ENCODE measurements around the gene TSC22D4.

DNA sequence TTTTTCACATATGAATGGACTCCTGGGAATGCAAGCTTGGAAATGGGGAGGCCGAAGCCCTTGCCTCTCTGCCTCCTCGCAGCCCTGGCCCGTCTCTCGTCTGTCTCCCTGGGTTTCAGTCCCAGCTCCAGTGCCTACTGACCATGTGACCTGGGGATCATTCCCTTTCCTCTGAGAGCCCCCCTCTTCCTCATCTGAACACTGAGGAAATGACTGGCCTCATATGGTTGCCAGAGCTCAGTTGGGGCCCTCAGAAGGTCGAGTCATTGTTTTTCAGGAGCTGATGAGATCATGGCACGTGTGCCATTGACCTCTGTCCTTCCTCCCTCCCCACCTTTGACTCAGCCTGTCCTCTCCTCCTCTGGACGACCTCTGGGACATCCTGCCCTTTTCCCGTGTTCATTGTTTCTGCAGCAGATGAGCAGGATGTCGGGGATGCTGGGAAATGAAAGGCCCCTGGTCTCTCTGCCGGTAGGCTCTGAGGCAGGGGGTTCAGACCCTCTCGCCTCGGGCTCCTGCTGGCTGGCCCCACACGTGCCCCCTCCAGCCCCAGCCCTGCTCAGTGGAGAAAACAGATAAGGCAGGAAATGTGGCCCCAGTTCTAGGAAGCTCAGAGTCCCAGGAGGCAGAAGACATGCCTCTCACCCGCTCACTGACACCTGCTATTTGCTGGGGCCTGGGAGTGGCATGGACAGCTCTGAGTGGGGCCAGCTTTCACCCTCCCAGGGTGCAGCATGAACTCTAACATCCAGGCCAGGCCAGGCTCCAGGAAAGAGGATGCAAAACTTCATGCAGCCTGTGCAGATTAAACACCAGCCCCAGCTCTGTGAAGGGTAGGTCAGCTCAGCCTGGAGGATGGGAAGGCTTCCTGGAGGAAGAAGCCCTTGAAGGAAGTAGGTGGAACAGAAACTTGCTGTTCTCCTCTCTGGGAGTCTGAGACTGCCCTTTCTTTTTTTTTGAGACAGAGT is 34.4 kb downstream of the TSC22D4 start:
- TF ChIP-seq, protein P1, sequence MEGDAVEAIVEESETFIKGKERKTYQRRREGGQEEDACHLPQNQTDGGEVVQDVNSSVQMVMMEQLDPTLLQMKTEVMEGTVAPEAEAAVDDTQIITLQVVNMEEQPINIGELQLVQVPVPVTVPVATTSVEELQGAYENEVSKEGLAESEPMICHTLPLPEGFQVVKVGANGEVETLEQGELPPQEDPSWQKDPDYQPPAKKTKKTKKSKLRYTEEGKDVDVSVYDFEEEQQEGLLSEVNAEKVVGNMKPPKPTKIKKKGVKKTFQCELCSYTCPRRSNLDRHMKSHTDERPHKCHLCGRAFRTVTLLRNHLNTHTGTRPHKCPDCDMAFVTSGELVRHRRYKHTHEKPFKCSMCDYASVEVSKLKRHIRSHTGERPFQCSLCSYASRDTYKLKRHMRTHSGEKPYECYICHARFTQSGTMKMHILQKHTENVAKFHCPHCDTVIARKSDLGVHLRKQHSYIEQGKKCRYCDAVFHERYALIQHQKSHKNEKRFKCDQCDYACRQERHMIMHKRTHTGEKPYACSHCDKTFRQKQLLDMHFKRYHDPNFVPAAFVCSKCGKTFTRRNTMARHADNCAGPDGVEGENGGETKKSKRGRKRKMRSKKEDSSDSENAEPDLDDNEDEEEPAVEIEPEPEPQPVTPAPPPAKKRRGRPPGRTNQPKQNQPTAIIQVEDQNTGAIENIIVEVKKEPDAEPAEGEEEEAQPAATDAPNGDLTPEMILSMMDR (conservative IDR thresholded peaks at IDR 0.05 in 1 of 2, IDR thresholded peaks at IDR 0.05 in 1 of 2; ENCODE audit: extremely low read depth in 1 of 2, insufficient read depth in 1 of 2, low read depth in 1 of 2, low read length in 2 of 2), result no peak
- no peak for TF ChIP-seq EZH2 (IDR thresholded peaks at IDR 0.05; ENCODE audit: borderline replicate concordance, low read length)

Data from mammary epithelial cell (primary cell).